ENCODE measurements around the gene CDH16. TPM values are rescaled to one million over a fixed set of nuclear protein-coding genes. Genes with fewer than 3 reads are reported as not detected.

Gene CDH16
- total and polyA plus RNA-seq, 7 donors, result 0.19 to 0.60 TPM; not detected in 5

- TF ChIP-seq POLR2AphosphoS5 (IDR thresholded peaks at IDR 0.05) (peak; percentile 98 to 99 (median 98)), EP300 (IDR thresholded peaks at IDR 0.05) (peak in 1 of 4 donors; percentile 65), POLR2A (IDR thresholded peaks at IDR 0.05) (peak; percentile 84 to 91)
- TF ChIP-seq, protein P1, sequence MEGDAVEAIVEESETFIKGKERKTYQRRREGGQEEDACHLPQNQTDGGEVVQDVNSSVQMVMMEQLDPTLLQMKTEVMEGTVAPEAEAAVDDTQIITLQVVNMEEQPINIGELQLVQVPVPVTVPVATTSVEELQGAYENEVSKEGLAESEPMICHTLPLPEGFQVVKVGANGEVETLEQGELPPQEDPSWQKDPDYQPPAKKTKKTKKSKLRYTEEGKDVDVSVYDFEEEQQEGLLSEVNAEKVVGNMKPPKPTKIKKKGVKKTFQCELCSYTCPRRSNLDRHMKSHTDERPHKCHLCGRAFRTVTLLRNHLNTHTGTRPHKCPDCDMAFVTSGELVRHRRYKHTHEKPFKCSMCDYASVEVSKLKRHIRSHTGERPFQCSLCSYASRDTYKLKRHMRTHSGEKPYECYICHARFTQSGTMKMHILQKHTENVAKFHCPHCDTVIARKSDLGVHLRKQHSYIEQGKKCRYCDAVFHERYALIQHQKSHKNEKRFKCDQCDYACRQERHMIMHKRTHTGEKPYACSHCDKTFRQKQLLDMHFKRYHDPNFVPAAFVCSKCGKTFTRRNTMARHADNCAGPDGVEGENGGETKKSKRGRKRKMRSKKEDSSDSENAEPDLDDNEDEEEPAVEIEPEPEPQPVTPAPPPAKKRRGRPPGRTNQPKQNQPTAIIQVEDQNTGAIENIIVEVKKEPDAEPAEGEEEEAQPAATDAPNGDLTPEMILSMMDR (IDR thresholded peaks at IDR 0.05), result no peak
- no peaks in the 10 kb centered on the region for H3K9me3 ChIP-seq
- H3K4me1 ChIP-seq, result peaks cover 0 to 38% (median 33%) of the 10 kb centered on the region in 4 donors
- intact Hi-C loops (cut with DNase I), result no loop called here
- DNase-seq, result peak; percentile 94
- H3K27ac ChIP-seq, result peak within 1 kb of the TSS; percentile 90 to 96 (median 94)
- WGBS, 2 donors, result 0% methylated on average over 76 of the region's 76 CpGs
- peaks cover 2 to 36% (median 6%) of the 10 kb centered on the region in 4 donors for H3K36me3 ChIP-seq
- H3K4me3 ChIP-seq, result peak within 1 kb of the TSS; percentile 72 to 96 (median 87)
- H3K27me3 ChIP-seq, result no peaks in the 10 kb centered on the region
Measured at GRCh38 chr16:66934138-66934838, 15.6 kb upstream of the CDH16 start, which contains the start of gene CIAO2B. Gene CIAO2B (minus strand): TSS chr16:66934402. CDS start chr16:66934364, 38 bp downstream.

GRCh38 chr16:66933776-66934137 lies 15.1 kb upstream of the CDH16 start:
- Histone ChIP-seq H3K4me3 (peak overlapping the region; percentile 72 to 96 (median 87)), H3K27ac (peak overlapping the region; percentile 90 to 96 (median 94)), H3K4me1 (peaks cover 0 to 38% (median 33%) of the 10 kb centered on the region in 4 donors), H3K27me3 (no peaks in the 10 kb centered on the region), H3K36me3 (peaks cover 0 to 30% (median 4%) of the 10 kb centered on the region in 4 donors), H3K9me3 (no peaks in the 10 kb centered on the region)
- intact Hi-C loops (cut with DNase I), result no loop called here
- DNase-seq, result no peak
- TF ChIP-seq EP300 (IDR thresholded peaks at IDR 0.05), result no peak
- no peak for TF ChIP-seq POLR2A (IDR thresholded peaks at IDR 0.05)
- TF ChIP-seq POLR2AphosphoS5 (IDR thresholded peaks at IDR 0.05), result no peak
- TF ChIP-seq, protein P1 (IDR thresholded peaks at IDR 0.05), result no peak
- WGBS, 2 donors, result 1 to 3% methylated on average over 12 of the region's 12 CpGs

DNA sequence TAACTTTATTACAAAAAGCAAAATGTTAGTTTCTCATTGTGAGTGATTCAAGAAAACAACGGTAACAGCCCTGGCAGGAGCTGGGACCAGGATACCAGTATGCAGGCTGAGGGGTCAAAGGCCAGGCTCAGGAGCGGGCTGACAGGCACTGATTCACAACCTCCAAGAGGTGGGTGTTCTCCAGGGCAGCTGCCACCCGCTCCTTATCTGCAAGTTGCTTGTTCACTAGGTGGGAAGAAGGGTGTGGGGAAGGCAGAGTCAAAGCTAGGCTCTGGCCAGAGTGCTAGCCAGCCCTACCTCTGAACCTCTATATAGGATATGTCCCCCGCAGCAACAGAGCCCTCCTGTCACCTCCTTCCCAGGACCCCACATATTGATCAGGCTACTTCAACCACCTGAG lies 13.4 kb upstream of the CDH16 start:
- no peak overlapping the region for H3K4me3 ChIP-seq
- no peak overlapping the region for H3K27ac ChIP-seq
- 70 to 90% methylated on average over 4 of the region's 4 CpGs for WGBS, 2 donors
- no peak for DNase-seq
- no peaks in the 10 kb centered on the region for H3K9me3 ChIP-seq
- H3K4me1 ChIP-seq, result peaks cover 0 to 43% (median 33%) of the 10 kb centered on the region in 4 donors
- peaks cover 0 to 13% (median under 1%) of the 10 kb centered on the region in 4 donors for H3K36me3 ChIP-seq
- TF ChIP-seq, protein P1 (IDR thresholded peaks at IDR 0.05), result no peak
- TF ChIP-seq POLR2A (IDR thresholded peaks at IDR 0.05) (no peak), POLR2AphosphoS5 (IDR thresholded peaks at IDR 0.05) (no peak), EP300 (IDR thresholded peaks at IDR 0.05) (no peak)
- H3K27me3 ChIP-seq, result no peaks in the 10 kb centered on the region
- intact Hi-C loops (cut with DNase I), result no loop called here

DNA sequence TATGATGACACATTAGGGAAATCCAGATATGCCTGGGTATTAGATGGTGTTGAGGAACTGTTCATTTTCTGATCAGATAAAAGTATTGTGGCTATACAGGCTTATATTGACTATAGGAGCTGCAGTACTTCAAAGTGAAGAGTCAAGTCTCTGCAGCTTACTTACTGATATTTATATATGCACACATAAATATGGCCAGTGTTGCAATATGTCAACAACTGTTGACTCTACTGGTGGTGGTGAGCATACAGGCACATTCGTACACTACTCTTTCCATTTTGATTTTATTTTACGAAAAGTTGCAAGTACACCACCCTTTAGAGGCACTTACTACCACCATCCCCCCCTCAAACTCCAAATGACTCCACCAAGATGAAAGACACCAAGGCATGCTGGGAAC lies 13.0 kb upstream of the CDH16 start:
- Histone ChIP-seq H3K9me3 (no peaks in the 10 kb centered on the region), H3K36me3 (peaks cover 0 to 12% (median 0%) of the 10 kb centered on the region in 4 donors), H3K27me3 (no peaks in the 10 kb centered on the region), H3K4me3 (no peak overlapping the region), H3K27ac (no peak overlapping the region), H3K4me1 (peaks cover 0 to 44% (median 32%) of the 10 kb centered on the region in 4 donors)
- TF ChIP-seq EP300 (IDR thresholded peaks at IDR 0.05) (no peak), POLR2AphosphoS5 (IDR thresholded peaks at IDR 0.05) (no peak), POLR2A (IDR thresholded peaks at IDR 0.05) (no peak)
- TF ChIP-seq, protein P1 (IDR thresholded peaks at IDR 0.05), result no peak
- DNase-seq, result no peak
- intact Hi-C loops (cut with DNase I), result no loop called here
- WGBS, 2 donors, result 93 to 94% methylated on average over 2 of the region's 2 CpGs

Measured in sigmoid colon (tissue), 7 donors.